CD14-positive monocyte (primary cell): Measurements from ENCODE around the gene GYS1. TPM values are rescaled to one million over a fixed set of nuclear protein-coding genes. Genes with fewer than 3 reads are reported as not detected.

ENCODE experiments used
- DNase-seq, 3 donors: peaks; one replicate each; pipeline ENCODE4 v3.0.0-alpha.2; 2011 to 2022
- H2AFZ ChIP-seq: 2 replicates; pipeline ENCODE4 v1.6.0; 2012; ENCODE audit warnings: mild to moderate bottlenecking, low read depth, low read length, inconsistent platforms; ENCODE audit not compliant: insufficient read depth, poor library complexity, severe bottlenecking
- H3K27ac ChIP-seq, 2 donors: 1 replicate in 1 of 2; 2 replicates in 1 of 2; pipeline ENCODE4 v1.5.1; 2012 to 2013; ENCODE audit warnings: low read length in 2 of 2, control low read depth in 1 of 2, inconsistent platforms in 1 of 2, low read depth in 1 of 2, mild to moderate bottlenecking in 1 of 2
- H3K27me3 ChIP-seq, 2 donors: one replicate each; pipeline versions ENCODE4 v1.6.0 to v1.6.1; 2011 to 2013; ENCODE audit warnings: low read length in 2 of 2; ENCODE audit not compliant: control insufficient read depth in 2 of 2, insufficient read depth in 2 of 2
- H3K36me3 ChIP-seq, 2 donors: replicated peaks in 1 of 2; 1 replicate in 1 of 2; 2 replicates in 1 of 2; pipeline versions ENCODE4 v1.5.1 to v1.6.1; 2012 to 2013; ENCODE audit warnings: low read length in 2 of 2, control low read depth in 1 of 2, inconsistent platforms in 1 of 2, mild to moderate bottlenecking in 1 of 2; ENCODE audit not compliant: insufficient read depth in 2 of 2, control insufficient read depth in 1 of 2
- H3K4me1 ChIP-seq, 2 donors: 1 replicate in 1 of 2; 2 replicates in 1 of 2; pipeline versions ENCODE4 v1.5.1 to v1.6.1; 2012 to 2013; ENCODE audit warnings: low read length in 2 of 2, control low read depth in 1 of 2, inconsistent platforms in 1 of 2, mild to moderate bottlenecking in 1 of 2, moderate library complexity in 1 of 2; ENCODE audit not compliant: insufficient read depth in 2 of 2, control insufficient read depth in 1 of 2
- H3K4me2 ChIP-seq: replicated peaks from 2 replicates; pipeline ENCODE3; 2012; ENCODE audit warnings: low read length, moderate library complexity, mild to moderate bottlenecking; ENCODE audit not compliant: poor library complexity, severe bottlenecking; ENCODE audit errors: extremely low read depth
- H3K4me3 ChIP-seq, 3 experiments: fragments of 200-600 bp in 1 of 3; sonication (generic) in 1 of 3; replicated peaks in 1 of 3; 1 replicate in 2 of 3; 2 replicates in 1 of 3; pipeline ENCODE4 v1.5.1; 2011 to 2013; ENCODE audit warnings: low read length in 3 of 3, mild to moderate bottlenecking in 3 of 3, control low read depth in 2 of 3, low read depth in 2 of 3, inconsistent platforms in 1 of 3, moderate library complexity in 1 of 3
- H3K79me2 ChIP-seq: 2 replicates; pipeline ENCODE4 v1.6.0; 2012; ENCODE audit warnings: mild to moderate bottlenecking, control low read depth, inconsistent platforms, low read length, moderate library complexity; ENCODE audit not compliant: insufficient read depth
- H3K9ac ChIP-seq: 2 replicates; pipeline ENCODE4 v1.6.0; 2017; ENCODE audit warnings: low read length, mild to moderate bottlenecking; ENCODE audit not compliant: insufficient read depth, poor library complexity, severe bottlenecking
- H3K9me3 ChIP-seq, 2 donors: replicated peaks in 1 of 2; 1 replicate in 1 of 2; 2 replicates in 1 of 2; pipeline versions ENCODE4 v1.5.1 to v1.6.1; 2012 to 2013; ENCODE audit warnings: low read length in 2 of 2, control low read depth in 1 of 2; ENCODE audit not compliant: control insufficient read depth in 1 of 2, insufficient read depth in 1 of 2
- H4K20me1 ChIP-seq: 2 replicates; pipeline ENCODE4 v1.6.0; 2012; ENCODE audit warnings: mild to moderate bottlenecking, low read length, control low read depth, moderate library complexity; ENCODE audit not compliant: insufficient read depth
- H3K27ac Mint-ChIP-seq, 7 donors: one replicate each; pipeline ENCODE4 v1.8.0; 2020; ENCODE audit warnings: mild to moderate bottlenecking in 7 of 7, mixed read lengths in 7 of 7, moderate library complexity in 6 of 7, inconsistent platforms in 2 of 7
- H3K27me3 Mint-ChIP-seq, 3 donors: one replicate each; pipeline ENCODE4 v1.8.0; 2021 to 2022; ENCODE audit warnings: low read depth in 3 of 3, mild to moderate bottlenecking in 3 of 3, mixed read lengths in 3 of 3, moderate library complexity in 3 of 3, inconsistent platforms in 1 of 3
- H3K36me3 Mint-ChIP-seq, 2 donors: one replicate each; pipeline ENCODE4 v1.8.0; 2020; ENCODE audit warnings: mixed read lengths in 2 of 2, inconsistent platforms in 1 of 2, mild to moderate bottlenecking in 1 of 2
- H3K4me1 Mint-ChIP-seq: one replicate; pipeline ENCODE4 v1.8.0; 2020; ENCODE audit warnings: mild to moderate bottlenecking, mixed read lengths
- H3K4me3 Mint-ChIP-seq, 2 donors: one replicate each; pipeline ENCODE4 v1.8.0; 2020; ENCODE audit warnings: mild to moderate bottlenecking in 2 of 2, mixed read lengths in 2 of 2, moderate library complexity in 1 of 2
- H3K9me3 Mint-ChIP-seq, 7 donors: one replicate each; pipeline ENCODE4 v1.8.0; 2020 to 2022; ENCODE audit warnings: mixed read lengths in 7 of 7, mild to moderate bottlenecking in 6 of 7, moderate library complexity in 6 of 7, inconsistent platforms in 2 of 7
- CTCF ChIP-seq: fragments of 200-600 bp; IDR thresholded peaks from one replicate; pipeline ENCODE4 v1.8.0; 2022; ENCODE audit warnings: antibody characterized with exemption, mild to moderate bottlenecking
- WGBS: methylation state at CpG from one replicate; pipeline ENCODE4 v1.1.5; 2013; ENCODE audit warnings: missing lambda C conversion rate; ENCODE audit not compliant: insufficient coverage; 5-methylcytosine and 5-hydroxymethylcytosine counted together
- intact Hi-C, 2 donors: fragments of 100-400 bp; cut with micrococcal nuclease; formaldehyde crosslinking; loops; one replicate each; pipeline versions ENCODE4 v1.15.0 to v1.15.1; 2023
- polyA plus RNA-seq, 3 donors: library from polyadenylated mRNA; depleted of rRNA in 1 of 3; unstranded in 2 of 3; stranded (reverse) in 1 of 3; fragments of 300-500 nt in 2 of 3; fragments of >200 nt in 1 of 3; fragmentation: Illumina TruSeq in 2 of 3; gene quantifications; 1 replicate in 2 of 3; 2 replicates in 1 of 3; pipeline ENCODE4 v1.2.3, GENCODE V29; 2012 to 2021

Gene GYS1
- polyA plus RNA-seq, 3 donors = 13.3 to 26.0 (median 21.3) TPM

GRCh38 chr19:49006905-49007304, 13.8 kb upstream of the GYS1 start:
- Histone ChIP-seq H3K27ac (no peak overlapping the region), H3K79me2 (no peaks in the 10 kb centered on the region), H4K20me1 (no peaks in the 10 kb centered on the region), H3K36me3 (peaks cover 61 to 78% of the 10 kb centered on the region in 2 donors), H3K4me2 (no peak overlapping the region), H3K27me3 (no peaks in the 10 kb centered on the region), H3K9ac (no peak overlapping the region), H3K4me1 (no peaks in the 10 kb centered on the region), H3K9me3 (no peaks in the 10 kb centered on the region), H2AFZ (no peak overlapping the region), H3K4me3 (no peak overlapping the region)
- peaks cover 58 to 88% of the 10 kb centered on the region in 2 donors for H3K36me3 Mint-ChIP-seq
- TF ChIP-seq CTCF = no peak
- H3K4me3 Mint-ChIP-seq = no peak overlapping the region
- H3K27me3 Mint-ChIP-seq = peaks cover 0 to 2% (median 2%) of the 10 kb centered on the region in 3 donors
- no peaks in the 10 kb centered on the region for H3K9me3 Mint-ChIP-seq
- H3K4me1 Mint-ChIP-seq = no peaks in the 10 kb centered on the region
- DNase-seq = no peak
- intact Hi-C loops = no loop called here
- H3K27ac Mint-ChIP-seq = peak overlapping the region in 1 of 7 donors; percentile 64
- WGBS = over 99% methylated on average over 18 of the region's 22 CpGs

- Histone ChIP-seq H3K27me3 (no peaks in the 10 kb centered on the region), H3K27ac (no peak overlapping the region), H3K4me2 (no peak overlapping the region), H3K9ac (no peak overlapping the region), H4K20me1 (no peaks in the 10 kb centered on the region), H3K36me3 (peaks cover 45 to 59% of the 10 kb centered on the region in 2 donors), H3K79me2 (no peaks in the 10 kb centered on the region), H3K4me1 (no peaks in the 10 kb centered on the region), H2AFZ (no peak overlapping the region), H3K9me3 (no peaks in the 10 kb centered on the region), H3K4me3 (no peak overlapping the region)
- H3K36me3 Mint-ChIP-seq = peaks cover 45 to 76% of the 10 kb centered on the region in 2 donors
- 97% methylated on average over 7 of the region's 7 CpGs for WGBS
- no peak overlapping the region for H3K4me3 Mint-ChIP-seq
- no peaks in the 10 kb centered on the region for H3K9me3 Mint-ChIP-seq
- intact Hi-C loops = no loop called here
- no peak for DNase-seq
- no peaks in the 10 kb centered on the region for H3K4me1 Mint-ChIP-seq
- H3K27me3 Mint-ChIP-seq = peaks cover 0 to 2% (median 2%) of the 10 kb centered on the region in 3 donors
- no peak for TF ChIP-seq CTCF
- H3K27ac Mint-ChIP-seq = peak overlapping the region in 3 of 7 donors; percentile 25 to 46 (median 40)
Observed at GRCh38 chr19:49004964-49005614, 12.0 kb upstream of the GYS1 start.
